ENCODE data around the gene CASTOR2.
"Not testable (repeated sequence)": the region's sequence is repeated elsewhere in the genome, so short reads cannot be mapped to it uniquely, and the experiment has no call there.

The CASTOR2 gene

DNA sequence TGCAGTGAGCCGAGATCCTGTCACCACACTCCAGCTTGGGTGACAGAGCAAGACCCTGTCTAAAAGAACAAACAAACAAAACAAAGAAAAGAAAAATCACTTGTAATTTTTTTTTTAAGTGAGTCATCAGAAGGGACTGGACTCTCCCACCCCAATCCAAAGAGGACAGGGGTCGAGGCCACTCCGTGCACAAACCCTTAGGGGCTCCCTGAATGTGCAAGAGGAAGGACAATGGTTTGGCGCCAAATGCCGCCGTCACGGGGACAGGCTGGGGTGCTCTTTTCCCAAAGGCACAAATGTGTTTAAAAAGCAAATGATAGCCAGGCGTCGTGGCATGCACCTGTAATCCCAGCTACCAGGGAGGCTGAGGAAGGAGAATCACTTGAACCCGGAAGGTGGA lies 85.3 kb downstream of the CASTOR2 start:
- no peak for DNase-seq (ENCODE audit: low read depth in 1 of 2, low spot score in 1 of 2)

DNA sequence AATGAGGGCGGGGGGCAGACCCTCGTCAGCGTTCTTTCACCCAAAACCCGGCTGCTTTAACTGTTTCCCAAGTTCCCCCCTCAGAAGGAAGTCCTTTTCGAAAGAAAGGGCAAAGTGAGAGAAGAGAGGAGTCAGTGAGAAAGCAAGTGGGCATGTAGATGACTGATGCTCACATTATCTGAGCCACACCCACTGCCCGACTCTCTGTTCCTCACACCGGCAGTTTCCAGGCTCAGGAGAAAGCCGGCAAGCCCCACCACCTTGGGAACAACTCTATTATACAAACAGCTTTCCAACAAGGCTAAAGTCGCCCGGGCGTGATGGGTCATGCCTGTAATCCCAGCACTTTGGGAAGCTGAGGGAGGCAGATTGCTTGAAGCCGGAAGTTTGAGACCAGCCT lies 86.0 kb downstream of the CASTOR2 start:
- DNase-seq (ENCODE audit: low read depth in 1 of 2, low spot score in 1 of 2), result no peak

DNA sequence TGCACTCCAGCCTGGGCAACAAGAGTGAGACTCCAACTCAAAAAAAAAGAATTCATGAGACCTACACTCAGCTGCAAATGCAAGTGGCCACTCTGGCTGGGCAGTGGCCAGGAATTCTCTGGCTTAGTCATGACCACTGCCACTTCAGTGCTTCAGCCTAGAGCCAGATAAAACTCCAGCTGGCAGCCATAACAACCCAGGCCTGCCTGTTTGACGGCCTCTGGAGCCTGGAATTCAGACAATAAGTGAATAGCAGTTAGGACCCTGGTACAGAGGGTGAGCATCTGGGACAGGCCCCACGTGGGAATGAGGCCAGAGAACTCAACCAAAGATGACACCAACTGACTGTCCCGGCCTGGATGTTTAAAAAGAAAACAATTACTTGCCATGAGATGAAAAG lies 90.2 kb downstream of the CASTOR2 start:
- DNase-seq (ENCODE audit: low read depth in 1 of 2, low spot score in 1 of 2), result no peak

DNA sequence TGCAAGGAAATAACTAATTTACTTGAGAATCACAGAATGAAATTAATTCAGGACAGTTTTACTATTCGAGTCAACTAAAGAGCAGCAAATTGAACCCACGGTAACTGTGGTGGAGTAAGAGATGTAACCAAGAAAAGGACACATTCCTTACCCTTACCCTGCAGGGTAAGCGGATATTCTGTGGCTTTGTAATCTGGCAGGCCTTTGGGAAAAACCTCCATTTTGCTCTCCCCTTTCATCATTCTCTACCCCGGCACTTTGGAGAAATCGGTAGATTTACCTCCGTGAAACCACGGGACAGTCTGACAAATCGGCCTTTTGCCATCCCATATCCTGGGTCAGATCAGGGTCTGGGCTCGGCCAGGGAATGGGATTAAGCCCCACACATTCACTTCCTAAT lies 90.7 kb downstream of the CASTOR2 start:
- DNase-seq (ENCODE audit: low read depth in 1 of 2, low spot score in 1 of 2), result no peak

DNA sequence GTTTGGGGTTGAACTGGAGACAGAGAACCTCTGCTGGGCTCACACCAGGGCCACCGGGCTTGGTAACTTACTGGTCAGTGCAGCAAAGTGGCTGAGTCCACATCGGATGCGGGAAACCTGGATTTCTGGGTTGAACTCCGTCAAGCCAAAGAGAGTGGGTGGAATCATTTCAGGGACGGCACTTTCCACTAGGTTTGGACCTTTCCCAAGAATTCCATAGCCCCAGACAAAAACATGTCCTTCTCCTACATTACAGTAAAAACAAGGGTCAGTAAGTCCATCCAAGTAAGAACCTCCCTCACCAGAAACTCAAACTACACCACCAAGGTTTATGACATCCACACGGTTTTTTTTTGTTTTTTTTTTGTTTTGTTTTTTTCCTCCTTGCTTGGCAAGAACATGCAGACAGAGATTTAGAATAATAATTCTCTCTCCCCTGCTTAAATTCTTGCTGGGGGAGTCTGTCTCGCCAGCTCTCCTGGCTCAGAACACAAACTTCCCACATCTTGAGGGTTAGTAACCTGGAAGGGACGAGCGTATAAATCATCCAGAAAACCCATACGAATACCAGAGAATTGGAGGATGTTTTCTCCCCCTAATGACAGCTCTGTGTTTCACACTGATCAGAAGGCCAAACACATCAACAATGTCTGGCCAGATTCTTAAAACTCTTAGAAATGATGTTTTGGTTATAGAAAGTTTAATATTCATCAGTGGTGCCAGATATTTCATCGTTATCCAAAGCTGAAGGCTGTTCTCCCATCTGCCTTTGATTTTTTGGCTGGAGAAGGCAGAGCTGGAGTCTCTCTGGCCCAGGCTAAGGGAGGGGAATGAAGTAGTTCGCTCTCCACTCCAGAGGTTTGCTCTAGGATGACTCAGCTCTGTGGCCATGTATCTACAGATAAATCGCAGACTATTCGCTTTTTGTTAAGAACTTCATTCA lies 91.6 kb downstream of the CASTOR2 start:
- no peak for DNase-seq (ENCODE audit: low read depth in 1 of 2, low spot score in 1 of 2)

GRCh38 chr7:75058406-75058805 lies 93.9 kb downstream of the CASTOR2 start:
- no peak for DNase-seq (ENCODE audit: low read depth in 1 of 2, low spot score in 1 of 2)

DNA sequence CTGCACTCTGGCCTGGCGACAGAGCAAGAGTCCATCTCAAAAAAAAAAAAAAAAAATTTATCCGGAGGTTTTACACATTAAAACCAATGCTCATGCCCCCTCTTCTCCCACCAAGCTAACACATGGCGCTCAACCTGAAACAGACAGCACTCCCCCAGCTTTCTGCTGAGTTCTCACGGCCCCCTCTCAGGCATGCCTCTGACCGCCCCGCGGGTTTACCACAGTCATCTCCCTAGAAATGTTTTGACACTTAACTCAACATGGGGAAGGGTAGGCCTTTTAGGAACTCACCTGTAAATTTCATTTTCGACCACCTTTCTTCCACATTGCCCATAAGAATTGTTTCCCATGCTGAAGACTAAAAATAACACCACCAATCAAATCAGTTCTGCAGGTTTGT lies 99.8 kb downstream of the CASTOR2 start:
- no peak for DNase-seq (ENCODE audit: low read depth in 1 of 2, low spot score in 1 of 2)

DNA sequence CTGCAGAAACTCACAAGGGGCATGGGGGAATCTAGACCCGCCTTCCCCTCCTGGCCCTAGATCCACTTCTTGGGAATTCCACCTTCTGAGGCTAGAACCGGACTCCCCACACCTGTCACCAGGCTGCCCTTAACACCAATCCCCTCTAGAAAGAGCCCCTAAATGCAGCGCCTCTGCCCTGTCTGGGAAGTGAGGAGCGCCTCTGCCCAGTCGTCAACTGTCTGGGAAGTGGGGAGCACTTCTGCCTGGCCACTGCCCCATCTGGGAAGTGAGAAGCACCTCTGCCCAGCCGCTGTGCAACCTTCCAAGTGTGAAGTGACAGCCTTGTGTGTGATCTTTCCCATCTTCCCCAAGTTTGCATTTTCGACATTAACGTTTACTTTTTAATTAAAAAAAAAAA lies 100.3 kb downstream of the CASTOR2 start:
- DNase-seq (ENCODE audit: low read depth in 1 of 2, low spot score in 1 of 2), result no peak

DNA sequence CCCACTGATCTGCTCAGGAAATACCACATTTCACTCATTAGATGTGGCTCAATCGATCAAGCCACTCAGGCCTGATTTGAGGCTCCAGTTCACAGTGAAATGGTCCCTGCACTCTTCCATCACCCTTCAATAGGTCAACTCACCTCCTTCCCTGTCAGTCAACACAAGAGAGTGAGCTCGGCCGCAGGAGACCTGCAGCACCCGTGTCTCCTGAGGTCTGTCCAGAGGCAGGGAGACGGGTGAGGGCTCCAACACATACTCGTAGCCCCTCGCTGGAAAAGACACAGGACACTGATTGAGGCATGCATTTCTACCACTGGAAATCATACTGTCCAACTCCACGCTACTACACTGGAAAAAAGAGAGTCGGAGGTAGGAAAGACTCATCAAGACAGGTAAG lies 102.0 kb downstream of the CASTOR2 start:
- DNase-seq (ENCODE audit: low read depth in 1 of 2, low spot score in 1 of 2), result no peak

- no peak for DNase-seq (ENCODE audit: low read depth in 1 of 2, low spot score in 1 of 2)
Measured at GRCh38 chr7:75072981-75073283, 108.4 kb downstream of the CASTOR2 start.

DNA sequence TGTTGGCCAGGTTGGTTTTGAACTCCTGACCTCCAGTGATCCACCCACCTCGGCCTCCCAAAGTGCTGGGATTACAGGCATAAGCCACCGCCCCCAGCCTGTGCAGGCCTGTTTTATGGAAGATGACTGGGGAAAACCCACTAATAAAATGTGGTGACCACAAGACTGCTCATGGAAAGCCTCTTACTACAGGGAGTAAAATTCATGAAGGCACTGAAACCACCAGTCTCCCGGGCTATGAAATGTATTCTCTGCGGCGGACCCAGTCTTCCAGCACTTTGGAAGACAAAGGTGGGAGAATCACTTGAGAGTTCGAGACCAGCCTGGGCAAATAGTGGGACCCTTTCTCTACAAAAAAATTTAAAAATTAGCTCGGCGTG lies 109.7 kb downstream of the CASTOR2 start:
- DNase-seq (ENCODE audit: low read depth in 1 of 2, low spot score in 1 of 2), result not testable (repeated sequence)

All from stimulated activated CD4-positive, alpha-beta T cell treated with anti-CD3 and anti-CD28 coated beads, Interleukin-15, amount 100 ng/mL, for 1 hour (primary cell).